Measurements from ENCODE around the gene MYPOP.
"Not testable (repeated sequence)": the region's sequence is repeated elsewhere in the genome, so short reads cannot be mapped to it uniquely, and the experiment has no call there.

Gene MYPOP

GRCh38 chr19:45882652-45883585 is 19.5 kb downstream of the MYPOP start:
- DNase-seq = peak; percentile 84

- DNase-seq = no peak
Measured at GRCh38 chr19:45881909-45882528, 20.4 kb downstream of the MYPOP start.

DNA sequence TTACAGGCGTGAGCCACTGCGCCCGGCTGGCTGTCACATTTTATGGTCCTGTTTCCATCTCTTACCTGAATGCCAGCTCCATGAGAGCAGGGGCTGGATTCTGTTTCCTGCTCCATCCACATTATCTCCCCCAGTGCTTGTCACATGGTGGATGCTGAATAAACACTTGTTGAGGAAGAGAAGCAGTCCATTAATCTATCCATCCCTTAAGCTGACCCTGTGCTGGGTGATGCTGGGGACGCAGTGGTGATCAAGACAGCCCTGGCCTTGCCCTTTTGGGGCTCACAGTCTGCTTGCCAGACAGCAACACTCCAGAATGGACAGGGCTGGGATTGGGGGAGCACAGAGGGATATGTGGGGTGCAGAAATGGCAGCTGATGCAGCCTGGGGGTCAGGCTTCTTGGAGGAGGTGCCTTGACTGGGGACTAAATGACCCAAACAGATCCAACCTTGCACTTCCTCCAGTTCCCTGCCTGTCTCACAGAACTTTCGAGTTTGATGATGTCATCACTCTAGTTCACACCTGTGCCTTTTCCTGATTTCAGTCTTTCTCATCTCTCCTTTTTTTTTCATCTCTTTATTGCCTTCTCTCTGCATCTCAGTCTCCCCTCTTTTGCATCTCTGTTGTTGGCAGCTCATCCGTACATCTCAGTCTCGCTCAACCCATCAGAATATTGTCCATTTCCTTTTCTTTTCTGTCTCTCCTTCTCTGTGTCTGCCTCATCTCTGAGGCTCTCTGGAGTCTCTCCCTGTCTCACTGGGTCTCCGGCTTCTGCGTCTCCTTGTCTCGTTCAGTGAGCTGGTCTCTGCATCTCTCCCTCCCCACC is 21.1 kb downstream of the MYPOP start:
- DNase-seq = no peak

GRCh38 chr19:45879971-45880370 is 22.4 kb downstream of the MYPOP start:
- DNase-seq = no peak

GRCh38 chr19:45879055-45879454 is 23.4 kb downstream of the MYPOP start:
- no peak for DNase-seq

- DNase-seq = no peak
Measured at GRCh38 chr19:45878043-45878794, 24.2 kb downstream of the MYPOP start.

- no peak for DNase-seq
Measured at GRCh38 chr19:45876411-45877197, 25.8 kb downstream of the MYPOP start.

DNA sequence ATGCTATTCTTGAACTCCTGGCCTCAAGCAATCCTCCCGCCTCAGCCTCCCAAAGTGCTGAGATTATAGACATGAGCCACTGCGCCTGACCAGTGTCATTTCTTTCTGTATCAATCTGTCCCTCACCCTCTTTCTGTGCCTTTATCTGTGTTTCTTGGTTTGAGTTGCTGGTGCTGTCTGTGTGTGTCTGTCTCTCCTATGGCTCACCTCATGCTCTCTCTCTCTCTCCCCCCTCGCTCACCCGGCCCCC is 26.3 kb downstream of the MYPOP start:
- DNase-seq = no peak

- DNase-seq = no peak
Measured at GRCh38 chr19:45874620-45874966, 27.8 kb downstream of the MYPOP start.

DNA sequence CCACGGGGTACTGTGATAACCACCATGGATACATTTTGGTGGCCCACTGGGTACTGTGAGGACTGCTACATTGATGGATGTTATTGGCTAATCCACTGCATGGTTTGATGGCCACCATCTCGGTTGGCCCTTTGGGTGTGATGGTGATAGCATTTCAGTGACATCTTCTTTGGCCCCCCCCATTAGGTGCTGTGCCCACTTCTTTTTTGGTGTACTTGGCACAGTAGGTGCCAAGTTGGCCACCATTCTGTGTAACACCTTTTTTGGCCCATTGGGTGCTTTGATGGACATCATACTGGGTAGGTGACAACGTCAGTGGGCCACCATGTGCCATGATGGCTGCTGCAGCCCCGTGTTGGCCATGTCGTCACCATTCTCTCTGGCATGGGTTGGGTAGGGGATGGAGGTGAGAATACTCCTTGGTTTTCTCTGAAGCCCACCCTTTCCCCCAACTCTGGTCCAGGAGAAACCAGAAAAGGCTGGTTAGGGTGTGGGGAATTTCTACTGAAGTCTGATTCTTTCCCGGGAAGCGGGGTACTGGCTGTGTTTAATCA is 29.1 kb downstream of the MYPOP start:
- DNase-seq = no peak

- DNase-seq = no peak
Measured at GRCh38 chr19:45872095-45872919, 30.1 kb downstream of the MYPOP start.

DNA sequence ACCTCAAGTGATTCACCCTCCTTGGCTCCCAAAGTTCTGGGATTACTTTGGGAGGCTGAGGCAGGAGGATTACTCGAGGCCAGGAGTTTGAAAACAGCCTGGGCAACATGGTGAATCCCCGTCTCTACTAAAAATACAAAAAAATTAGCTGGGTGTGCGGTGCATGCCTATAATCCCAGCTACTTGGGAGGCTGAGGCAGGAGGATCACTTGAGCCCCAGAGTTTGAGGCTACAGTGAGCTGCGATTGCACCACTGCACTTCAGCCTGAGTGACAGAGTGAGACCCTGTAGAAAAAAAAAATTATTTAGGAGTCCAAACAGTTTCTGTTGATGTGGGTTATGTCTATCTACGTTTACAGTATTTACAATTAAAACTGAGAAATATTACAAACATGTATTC is 31.6 kb downstream of the MYPOP start:
- DNase-seq = no peak

DNA sequence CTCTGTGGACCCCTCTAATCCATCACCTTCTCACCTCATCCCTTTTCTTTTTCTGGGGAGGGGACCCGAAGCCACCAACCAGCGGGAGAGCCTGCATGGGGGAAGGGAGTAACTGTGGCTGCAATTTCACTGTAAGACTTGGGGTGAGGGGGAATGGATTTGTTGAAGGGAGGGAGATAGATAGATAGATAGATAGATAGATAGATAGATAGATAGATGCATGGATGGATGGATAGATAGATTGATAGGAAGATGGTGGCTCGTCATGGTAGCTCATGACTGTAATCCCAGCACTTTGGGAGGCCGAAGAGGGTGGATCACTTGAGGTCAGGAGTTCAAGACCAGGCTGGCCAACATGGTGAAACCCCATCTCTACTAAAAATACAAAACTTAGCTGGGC is 35.2 kb downstream of the MYPOP start:
- not testable (repeated sequence) for DNase-seq

GRCh38 chr19:45866400-45867176 is 35.8 kb downstream of the MYPOP start:
- no peak for DNase-seq

GRCh38 chr19:45865269-45865948 is 37.0 kb downstream of the MYPOP start:
- DNase-seq = no peak

DNA sequence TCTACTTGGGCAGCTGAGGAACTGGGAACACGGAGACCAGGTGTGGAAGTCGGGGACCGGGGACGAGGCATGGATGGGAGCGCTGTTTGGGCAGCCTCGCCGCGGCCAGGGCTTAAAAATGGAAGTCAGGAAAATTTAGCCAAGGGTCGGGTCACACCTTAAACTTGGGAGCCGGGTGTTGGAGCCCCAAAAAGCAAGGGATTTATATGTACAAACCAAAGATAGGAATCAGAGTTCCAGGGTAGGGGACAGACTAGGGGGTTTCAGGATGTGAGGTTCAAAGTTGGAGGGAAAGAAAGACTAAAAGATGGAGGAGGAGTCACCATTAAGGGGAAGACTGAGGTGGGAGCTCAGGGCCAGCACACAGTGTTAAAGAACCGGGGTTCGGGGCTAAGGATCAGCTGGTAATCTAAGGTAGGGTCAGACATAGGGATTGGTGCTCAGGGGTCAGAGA is 37.8 kb downstream of the MYPOP start:
- no peak for DNase-seq

- DNase-seq = peak; percentile 49
Measured at GRCh38 chr19:45863840-45864628, 38.4 kb downstream of the MYPOP start, which contains the start of gene FOXA3. FOXA3 (plus strand) TSS chr19:45864326; CDS start chr19:45864457, 131 bp downstream.

DNA sequence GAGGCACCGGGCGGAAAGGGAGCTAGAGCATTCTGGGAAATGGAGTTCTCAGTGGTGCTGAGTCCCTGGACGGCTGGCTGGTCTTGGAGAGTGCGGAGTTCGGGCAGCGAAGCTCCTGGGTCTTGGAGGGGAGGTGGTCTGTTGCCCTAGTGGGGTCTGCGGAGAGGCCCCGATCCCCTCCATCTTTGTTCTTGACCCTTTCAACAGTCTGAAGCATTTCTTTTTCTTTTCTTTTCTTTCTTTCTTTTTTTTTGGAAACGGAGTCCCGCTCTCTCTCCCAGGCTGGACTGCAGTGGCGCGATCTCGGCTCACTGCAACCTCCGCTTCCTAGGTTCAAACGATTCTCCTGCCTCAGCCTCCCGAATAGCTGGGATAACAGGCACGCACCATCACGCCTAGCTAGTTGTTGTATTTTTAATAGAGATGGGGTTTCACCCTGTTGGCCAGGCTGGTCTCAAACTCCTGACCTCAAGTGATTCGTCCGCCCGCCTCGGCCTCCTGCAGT is 39.0 kb downstream of the MYPOP start:
- DNase-seq = no peak

Data from activated CD4-positive, alpha-beta T cell treated with anti-CD3 and anti-CD28 coated beads, Interleukin-2, amount 50 U/mL, for 1 hour (primary cell).